ENCODE data around the gene DSTN.

Gene DSTN

DNA sequence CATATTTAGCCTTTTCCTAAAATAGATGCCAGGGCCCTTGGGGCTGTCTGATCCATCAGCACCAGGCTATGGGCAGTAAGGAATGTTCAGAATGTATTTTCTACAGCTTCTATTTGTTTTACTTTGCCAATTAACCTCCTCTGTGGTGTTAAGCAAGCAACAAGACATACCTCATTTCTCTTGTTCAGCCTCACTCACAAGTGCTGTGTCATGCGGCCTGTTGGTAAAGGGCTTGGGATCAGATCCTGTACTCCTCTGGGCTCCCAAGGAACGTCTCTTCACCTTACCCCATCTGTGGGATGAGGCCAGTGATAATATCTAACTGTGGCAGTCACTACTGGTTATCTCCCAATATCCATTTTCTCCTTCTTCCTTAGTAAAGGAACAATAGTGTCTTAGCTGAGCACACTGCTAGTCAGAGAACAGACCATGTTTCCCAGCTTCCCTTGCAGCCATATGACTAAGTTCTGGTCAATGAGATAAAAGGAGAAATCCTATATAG is 7.0 kb upstream of the DSTN start:
- TF ChIP-seq, protein P1, sequence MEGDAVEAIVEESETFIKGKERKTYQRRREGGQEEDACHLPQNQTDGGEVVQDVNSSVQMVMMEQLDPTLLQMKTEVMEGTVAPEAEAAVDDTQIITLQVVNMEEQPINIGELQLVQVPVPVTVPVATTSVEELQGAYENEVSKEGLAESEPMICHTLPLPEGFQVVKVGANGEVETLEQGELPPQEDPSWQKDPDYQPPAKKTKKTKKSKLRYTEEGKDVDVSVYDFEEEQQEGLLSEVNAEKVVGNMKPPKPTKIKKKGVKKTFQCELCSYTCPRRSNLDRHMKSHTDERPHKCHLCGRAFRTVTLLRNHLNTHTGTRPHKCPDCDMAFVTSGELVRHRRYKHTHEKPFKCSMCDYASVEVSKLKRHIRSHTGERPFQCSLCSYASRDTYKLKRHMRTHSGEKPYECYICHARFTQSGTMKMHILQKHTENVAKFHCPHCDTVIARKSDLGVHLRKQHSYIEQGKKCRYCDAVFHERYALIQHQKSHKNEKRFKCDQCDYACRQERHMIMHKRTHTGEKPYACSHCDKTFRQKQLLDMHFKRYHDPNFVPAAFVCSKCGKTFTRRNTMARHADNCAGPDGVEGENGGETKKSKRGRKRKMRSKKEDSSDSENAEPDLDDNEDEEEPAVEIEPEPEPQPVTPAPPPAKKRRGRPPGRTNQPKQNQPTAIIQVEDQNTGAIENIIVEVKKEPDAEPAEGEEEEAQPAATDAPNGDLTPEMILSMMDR (IDR thresholded peaks at IDR 0.05) = no peak

DNA sequence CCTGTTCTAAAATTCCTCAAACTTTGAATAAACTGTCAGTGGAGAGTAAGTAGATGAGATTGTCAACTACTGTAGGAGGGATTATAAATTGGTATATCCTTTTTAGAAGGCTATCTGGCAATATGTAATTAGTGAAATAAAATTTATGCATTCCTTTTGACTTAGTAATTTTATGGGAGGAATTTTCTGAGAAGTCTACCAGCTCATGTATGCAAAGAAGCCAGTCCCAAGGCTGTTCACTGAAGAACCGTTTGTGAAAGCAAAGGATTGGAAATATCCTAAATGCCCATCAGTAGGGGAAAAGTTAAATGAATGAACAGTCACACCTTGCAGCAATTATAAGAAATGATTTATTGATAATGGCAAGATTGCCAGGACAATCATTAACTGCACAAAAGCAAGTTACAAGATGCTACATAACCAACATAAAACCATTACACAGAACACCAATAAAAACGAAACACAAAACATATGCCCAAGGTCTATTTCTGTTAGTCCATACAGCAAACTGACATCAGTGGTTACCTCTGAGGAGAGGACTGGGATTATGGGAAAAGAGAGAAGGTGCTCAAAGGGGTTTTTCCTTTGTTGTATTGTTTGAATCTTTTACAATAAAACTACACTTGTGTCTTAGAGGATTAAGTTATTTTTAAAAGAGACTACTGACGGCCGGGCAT is 4.6 kb upstream of the DSTN start:
- TF ChIP-seq, protein P1 (IDR thresholded peaks at IDR 0.05) = no peak

DNA sequence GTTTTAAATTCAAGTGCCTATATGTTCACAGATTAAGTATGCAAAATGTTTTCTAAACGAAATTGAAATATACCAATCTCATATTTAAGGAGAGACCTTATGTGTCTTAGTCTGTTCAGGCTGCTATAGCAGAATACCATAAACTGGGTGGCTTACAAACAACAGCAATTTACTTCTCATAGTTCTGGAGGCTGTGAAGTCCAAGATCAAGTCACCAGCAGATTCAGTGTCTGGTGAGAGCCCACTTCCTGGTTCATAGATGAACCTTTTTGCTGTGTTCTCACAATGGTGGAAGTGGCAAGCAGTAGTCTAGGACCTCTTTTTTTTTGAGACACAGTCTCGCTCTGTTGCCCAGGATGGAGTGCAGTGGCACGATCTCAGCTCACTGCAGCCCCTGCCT is 3.5 kb upstream of the DSTN start:
- TF ChIP-seq, protein P1 (IDR thresholded peaks at IDR 0.05) = no peak

DNA sequence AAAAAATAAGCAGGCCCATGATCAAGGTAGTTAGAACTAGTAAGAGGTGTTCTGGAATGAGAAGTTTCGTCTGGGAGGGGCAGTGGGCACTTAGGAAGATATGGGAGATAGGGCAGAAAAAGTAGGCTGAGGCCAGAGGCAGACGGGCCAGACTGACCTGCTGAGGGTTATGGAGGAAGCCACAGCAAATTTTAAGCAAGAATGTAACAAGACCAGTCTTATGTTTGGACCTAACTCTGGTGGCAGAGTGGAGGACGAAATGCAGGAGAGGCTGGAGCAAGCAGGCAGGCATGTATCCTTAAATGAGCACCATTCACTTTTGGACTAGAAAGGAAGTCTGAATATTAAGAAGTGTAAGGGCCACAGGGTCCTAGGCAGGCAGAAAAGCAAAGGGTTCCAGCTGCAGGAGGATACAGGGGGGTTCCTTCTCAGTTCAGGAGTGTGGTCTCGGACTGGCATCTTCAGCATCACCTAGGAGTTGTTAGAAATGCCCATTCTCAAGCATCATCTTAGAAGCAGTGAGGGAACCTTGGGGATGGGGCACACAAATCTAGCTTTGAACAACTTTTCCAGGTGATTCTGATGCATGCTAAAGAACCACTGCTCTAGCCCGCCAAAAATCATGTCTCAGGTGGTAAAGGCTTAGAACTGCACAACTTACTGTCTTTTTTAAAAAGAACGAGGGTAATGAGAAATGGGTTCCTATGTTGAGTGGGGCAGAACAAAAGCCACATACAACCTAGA is 1.7 kb upstream of the DSTN start:
- TF ChIP-seq, protein P1 (IDR thresholded peaks at IDR 0.05) = no peak

DNA sequence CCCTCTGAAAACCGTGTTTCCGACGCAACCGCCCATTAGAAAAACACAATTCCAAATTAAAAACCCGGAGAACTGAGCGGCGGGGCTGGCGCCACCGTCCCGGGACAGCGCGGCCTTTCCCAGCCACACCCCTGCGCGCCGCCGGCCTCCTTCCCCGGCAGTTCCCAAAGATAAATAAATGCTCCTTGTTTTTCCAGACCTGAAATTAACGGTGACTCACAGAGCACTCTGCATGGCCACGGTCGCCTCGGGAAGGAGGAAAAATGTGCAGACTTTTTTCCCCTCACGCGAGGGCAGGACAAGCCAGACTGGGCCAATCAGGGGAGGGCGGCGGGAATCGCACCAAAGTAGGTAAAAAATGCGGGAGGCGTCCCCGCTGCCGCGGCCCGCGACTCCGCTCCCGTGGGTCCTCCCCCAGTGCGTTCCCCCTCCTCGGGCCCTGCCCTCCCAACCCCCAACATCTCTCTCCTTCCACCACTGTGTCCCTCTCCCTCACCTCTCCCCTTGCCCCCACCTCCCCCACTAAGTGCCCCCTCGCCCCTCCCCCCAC is 828 bp upstream of the DSTN start:
- TF ChIP-seq, protein P1 (IDR thresholded peaks at IDR 0.05) = no peak

DNA sequence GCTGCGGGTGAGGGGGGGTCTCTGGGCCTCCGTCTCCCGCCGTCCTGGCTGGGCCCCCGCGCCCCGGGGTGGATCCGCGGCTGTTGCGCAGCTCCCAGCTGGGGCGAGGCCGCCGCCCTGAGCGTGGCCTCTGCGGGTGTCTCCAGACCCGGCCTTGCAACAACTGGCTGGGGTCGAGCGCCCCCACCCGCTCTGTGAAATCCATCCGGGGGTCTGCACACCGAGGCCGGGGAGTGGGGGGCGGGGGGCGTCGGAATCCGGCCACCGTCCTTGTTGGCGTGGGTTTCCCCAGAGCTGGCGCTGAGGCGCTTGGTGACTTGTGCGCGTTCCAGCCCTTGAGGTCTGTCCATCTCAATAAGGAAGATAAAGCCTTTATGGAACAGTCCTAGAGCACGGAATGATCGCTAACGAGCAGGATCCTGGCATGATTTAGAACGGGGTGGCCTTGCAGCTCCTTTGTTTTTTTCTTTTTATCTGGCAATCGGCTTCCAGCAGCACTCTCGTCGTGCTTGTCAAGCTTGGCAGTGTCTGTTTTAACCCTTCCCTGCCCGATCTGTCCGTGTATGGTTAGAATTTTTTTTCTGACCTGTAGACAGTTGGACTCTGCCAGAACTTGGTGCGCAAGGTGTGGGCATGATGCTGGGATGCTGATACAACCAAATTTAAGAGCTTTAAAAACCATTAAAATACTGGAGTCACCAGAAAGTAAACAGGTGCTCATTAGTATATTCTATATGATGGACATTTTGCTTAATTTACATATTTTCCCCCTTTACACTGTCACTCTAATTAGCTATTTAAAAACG is 675 bp downstream of the DSTN start:
- TF ChIP-seq, protein P1 (IDR thresholded peaks at IDR 0.05) = no peak

DNA sequence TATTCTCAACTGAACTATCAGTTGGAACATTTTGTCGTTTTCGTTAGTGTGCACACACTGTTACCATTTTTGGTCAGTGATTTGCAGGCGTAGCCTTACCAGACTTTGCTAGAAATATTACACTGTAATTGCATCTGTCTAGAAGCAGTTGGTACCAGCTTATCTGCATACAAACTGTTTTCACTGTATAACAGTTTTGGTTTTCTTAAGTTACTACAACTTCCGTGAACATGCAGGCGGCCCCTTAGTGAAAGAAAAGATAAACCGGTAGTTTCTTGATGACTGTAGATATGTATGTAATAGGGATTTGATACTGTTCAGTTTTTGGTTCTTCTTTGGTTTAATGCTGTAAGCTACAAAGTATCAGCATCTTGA is 1.3 kb downstream of the DSTN start:
- TF ChIP-seq, protein P1 (IDR thresholded peaks at IDR 0.05) = no peak
